Duodenal mucosa (tissue), 2 donors: ENCODE results near the gene BAD.

Experiments used
- H3K27ac ChIP-seq: one replicate; pipeline ENCODE4 v1.7.0; 2013; ENCODE audit warnings: low read depth, low read length
- H3K27me3 ChIP-seq, 2 donors: one replicate each; pipeline ENCODE4 v1.7.0; 2013; ENCODE audit warnings: low read length in 2 of 2, control low read depth in 1 of 2; ENCODE audit not compliant: insufficient read depth in 2 of 2, control insufficient read depth in 1 of 2
- H3K36me3 ChIP-seq, 2 donors: one replicate each; pipeline ENCODE4 v1.7.0; 2013; ENCODE audit warnings: low read length in 2 of 2, control low read depth in 1 of 2; ENCODE audit not compliant: insufficient read depth in 2 of 2, control insufficient read depth in 1 of 2
- H3K4me1 ChIP-seq, 2 donors: one replicate each; pipeline ENCODE4 v1.7.0; 2013; ENCODE audit warnings: low read length in 2 of 2, control low read depth in 1 of 2; ENCODE audit not compliant: insufficient read depth in 2 of 2, control insufficient read depth in 1 of 2
- H3K4me3 ChIP-seq, 2 donors: one replicate each; pipeline ENCODE4 v1.7.0; 2013; ENCODE audit warnings: low read length in 2 of 2, low read depth in 1 of 2
- H3K9ac ChIP-seq, 2 donors: one replicate each; pipeline ENCODE4 v1.7.0; 2013; ENCODE audit warnings: low read length in 2 of 2, low read depth in 1 of 2
- H3K9me3 ChIP-seq, 2 donors: one replicate each; pipeline ENCODE4 v1.7.0; 2013; ENCODE audit warnings: low read length in 2 of 2, control low read depth in 1 of 2; ENCODE audit not compliant: control insufficient read depth in 1 of 2

Gene BAD

DNA sequence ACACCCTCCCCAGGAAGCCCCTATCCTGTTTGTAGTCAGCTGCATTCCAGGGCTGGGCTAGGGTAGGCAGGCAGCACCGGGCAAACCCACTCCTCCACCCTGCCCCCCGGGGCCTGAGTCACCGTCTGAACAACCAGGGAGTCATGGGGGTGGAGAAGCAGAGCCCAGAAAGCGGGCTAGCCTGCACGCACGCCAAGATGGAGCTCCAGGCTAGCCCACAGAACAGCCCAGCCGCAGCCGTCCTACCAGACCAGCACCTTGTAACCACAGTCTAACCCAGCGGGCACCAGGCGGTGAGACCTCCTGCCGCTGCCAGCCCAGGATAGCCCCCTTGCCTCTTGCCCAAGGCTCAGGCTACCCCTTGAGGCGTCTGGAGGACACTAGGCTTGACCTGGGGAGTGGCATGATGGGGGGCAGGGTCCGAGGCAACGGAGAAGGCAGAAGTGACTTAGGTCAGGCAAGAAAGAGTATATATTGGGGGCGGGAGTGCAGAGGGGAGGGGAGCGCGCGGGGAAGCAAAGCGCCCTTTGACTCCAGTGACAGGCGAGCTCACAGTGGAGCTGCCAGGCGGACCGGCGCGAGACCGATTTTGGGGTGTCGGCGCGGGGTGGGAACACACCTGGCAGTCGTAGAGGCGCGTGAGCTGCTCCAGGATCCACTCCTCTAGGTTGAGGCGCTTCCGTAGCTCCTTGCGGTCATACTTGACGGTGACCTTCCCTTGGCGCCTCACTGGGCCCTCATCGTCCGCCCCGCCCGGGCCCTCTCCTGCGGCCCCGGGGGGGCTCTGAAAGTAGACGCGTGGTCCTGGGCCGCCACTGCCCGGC lies 38.5 kb downstream of the BAD start:
- no peaks in the 10 kb centered on the region for H3K27me3 ChIP-seq
- no peaks in the 10 kb centered on the region for H3K9me3 ChIP-seq
- H3K4me1 ChIP-seq, result peaks cover 56 to 74% of the 10 kb centered on the region in 2 donors
- H3K27ac ChIP-seq, result peak overlapping the region; percentile 77
- H3K36me3 ChIP-seq, result peaks cover 0 to 12% of the 10 kb centered on the region in 2 donors
- peak overlapping the region; percentile 91 to 95 for H3K9ac ChIP-seq
- H3K4me3 ChIP-seq, result peak overlapping the region; percentile 94 to 95

DNA sequence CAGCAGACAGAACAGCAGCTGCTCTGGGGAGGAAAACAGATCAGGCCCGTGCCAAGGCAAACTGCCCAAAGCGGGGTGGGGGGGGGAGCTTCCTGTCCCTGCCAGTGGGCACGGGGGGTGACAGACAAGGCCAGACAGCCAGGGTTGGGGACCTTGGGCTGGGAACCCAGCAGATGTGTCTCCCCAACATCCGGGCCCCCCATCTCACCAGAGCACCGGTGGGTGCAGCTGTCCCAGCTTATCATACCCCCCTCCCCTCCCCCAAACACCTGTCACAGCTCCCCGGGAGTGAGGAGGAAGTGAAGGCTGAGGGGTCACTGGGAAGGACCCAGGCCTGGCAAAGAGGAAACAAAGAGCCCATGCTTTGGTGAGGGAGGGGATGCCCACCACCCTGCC lies 39.1 kb downstream of the BAD start:
- Histone ChIP-seq H3K27ac (peak overlapping the region; percentile 77), H3K36me3 (peaks cover 0 to 12% of the 10 kb centered on the region in 2 donors), H3K9me3 (no peaks in the 10 kb centered on the region), H3K4me3 (peak overlapping the region; percentile 94 to 95), H3K4me1 (peaks cover 51 to 71% of the 10 kb centered on the region in 2 donors), H3K9ac (peak overlapping the region; percentile 91 to 95), H3K27me3 (no peaks in the 10 kb centered on the region)

GRCh38 chr11:64244966-64245365 lies 39.5 kb downstream of the BAD start:
- H3K4me3 ChIP-seq, result peak overlapping the region; percentile 94 to 95
- peak overlapping the region; percentile 91 to 95 for H3K9ac ChIP-seq
- peaks cover 0 to 12% of the 10 kb centered on the region in 2 donors for H3K36me3 ChIP-seq
- peak overlapping the region; percentile 77 for H3K27ac ChIP-seq
- H3K9me3 ChIP-seq, result no peaks in the 10 kb centered on the region
- H3K4me1 ChIP-seq, result peaks cover 52 to 72% of the 10 kb centered on the region in 2 donors
- H3K27me3 ChIP-seq, result no peaks in the 10 kb centered on the region

DNA sequence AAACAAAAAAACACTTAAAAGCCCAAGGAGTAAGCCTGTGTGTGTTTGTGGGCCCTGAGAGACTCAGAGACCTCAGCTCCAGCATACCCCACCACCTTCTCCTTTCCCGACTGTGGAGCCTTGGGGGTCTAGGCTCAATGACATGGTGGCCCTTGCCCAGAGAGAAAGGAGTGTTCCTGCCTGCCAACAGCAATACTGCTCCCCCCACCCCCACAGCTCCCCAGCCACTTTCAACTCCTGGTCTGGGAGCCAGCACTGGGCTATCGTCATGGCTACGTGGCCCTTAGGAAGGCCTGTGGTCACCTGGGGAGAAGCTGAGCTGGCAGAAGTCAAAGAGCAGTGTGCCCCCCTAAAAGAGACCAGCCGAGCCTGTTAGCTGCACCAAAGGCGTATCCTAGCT lies 40.4 kb downstream of the BAD start:
- no peak overlapping the region for H3K27ac ChIP-seq
- no peak overlapping the region for H3K4me3 ChIP-seq
- H3K36me3 ChIP-seq, result peaks cover 0 to 12% of the 10 kb centered on the region in 2 donors
- peaks cover 50 to 70% of the 10 kb centered on the region in 2 donors for H3K4me1 ChIP-seq
- no peaks in the 10 kb centered on the region for H3K9me3 ChIP-seq
- no peaks in the 10 kb centered on the region for H3K27me3 ChIP-seq
- no peak overlapping the region for H3K9ac ChIP-seq

- H3K27ac ChIP-seq, result no peak overlapping the region
- H3K4me1 ChIP-seq, result peaks cover 50 to 70% of the 10 kb centered on the region in 2 donors
- H3K9ac ChIP-seq, result peak overlapping the region in 1 of 2 donors; percentile 32
- no peak overlapping the region for H3K4me3 ChIP-seq
- no peaks in the 10 kb centered on the region for H3K9me3 ChIP-seq
- H3K36me3 ChIP-seq, result peaks cover 0 to 12% of the 10 kb centered on the region in 2 donors
- no peaks in the 10 kb centered on the region for H3K27me3 ChIP-seq
These were observed 41.1 kb downstream of the BAD start for GRCh38 chr11:64243236-64243854.

DNA sequence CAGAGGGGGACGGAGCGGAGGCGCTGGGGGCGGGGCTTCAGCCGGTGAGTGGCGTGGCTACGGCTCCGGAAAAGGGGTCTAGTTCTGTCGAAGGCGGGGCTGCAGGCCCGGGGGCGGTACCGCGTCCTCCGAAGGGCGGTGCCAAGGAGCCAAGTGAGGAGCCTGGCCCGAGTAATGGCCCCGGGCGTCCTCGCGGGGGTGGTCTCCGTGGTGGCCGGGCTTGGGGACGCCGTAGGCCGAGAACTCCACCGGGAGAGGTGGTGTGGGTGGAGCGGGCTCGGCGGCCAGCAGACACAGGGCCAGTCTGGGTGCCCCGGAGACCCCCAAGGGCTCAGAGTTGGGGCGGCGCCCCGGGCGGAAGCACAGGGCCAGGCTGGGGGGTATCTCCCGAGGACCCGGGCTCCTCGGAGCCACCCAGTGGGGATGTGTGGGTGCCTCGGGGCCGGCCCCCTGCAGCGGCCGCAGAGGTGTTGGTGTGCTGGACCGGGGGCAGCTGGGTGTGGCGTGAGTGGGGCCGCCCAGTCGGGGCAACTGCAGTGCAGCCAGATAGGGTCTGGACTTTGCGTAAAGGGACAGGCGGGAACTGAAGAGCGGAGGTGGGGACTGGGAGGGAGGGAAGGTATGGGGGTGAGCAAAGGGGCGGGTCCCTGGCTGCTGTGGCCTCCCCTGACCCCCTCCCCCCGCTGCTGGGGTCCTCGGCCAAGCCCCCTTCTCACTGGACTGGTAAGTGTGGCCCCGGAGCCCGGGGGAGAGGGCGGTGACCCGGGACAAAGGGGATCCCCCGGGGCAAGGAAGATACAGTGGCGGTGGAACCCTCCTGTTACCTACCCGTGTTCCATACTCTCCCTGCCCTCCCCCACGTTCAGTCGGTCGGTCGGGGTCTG lies 42.7 kb downstream of the BAD start:
- Histone ChIP-seq H3K9me3 (no peaks in the 10 kb centered on the region), H3K27ac (peak overlapping the region; percentile 99), H3K4me3 (peak overlapping the region; percentile 82 to 84), H3K27me3 (no peaks in the 10 kb centered on the region), H3K36me3 (peaks cover 0 to 17% of the 10 kb centered on the region in 2 donors), H3K4me1 (peaks cover 56 to 67% of the 10 kb centered on the region in 2 donors), H3K9ac (peak overlapping the region; percentile 79 to 94)

- Histone ChIP-seq H3K4me3 (peak overlapping the region; percentile 73 to 75), H3K36me3 (peaks cover 0 to 17% of the 10 kb centered on the region in 2 donors), H3K9me3 (no peaks in the 10 kb centered on the region), H3K27ac (peak overlapping the region; percentile 99), H3K4me1 (peaks cover 56 to 67% of the 10 kb centered on the region in 2 donors), H3K9ac (peak overlapping the region in 1 of 2 donors; percentile 93), H3K27me3 (no peaks in the 10 kb centered on the region)
These were observed 43.3 kb downstream of the BAD start for GRCh38 chr11:64241241-64241490.

- Histone ChIP-seq H3K27ac (peak within 1 kb of the TSS; percentile 99), H3K4me1 (peaks cover 56 to 66% of the 10 kb centered on the region in 2 donors), H3K27me3 (no peaks in the 10 kb centered on the region), H3K4me3 (peak within 1 kb of the TSS; percentile 82 to 84), H3K9me3 (no peaks in the 10 kb centered on the region), H3K9ac (peak within 1 kb of the TSS; percentile 93 to 97), H3K36me3 (peaks cover 0 to 17% of the 10 kb centered on the region in 2 donors)
These were observed 43.8 kb downstream of the BAD start, which contains the start of gene FKBP2 for GRCh38 chr11:64240435-64241240. Gene FKBP2 (plus strand): TSS chr11:64241095. CDS start chr11:64242388, 1,293 bp downstream.

GRCh38 chr11:64239662-64240434 lies 44.6 kb downstream of the BAD start:
- Histone ChIP-seq H3K9ac (peak overlapping the region; percentile 93 to 97), H3K27ac (peak overlapping the region; percentile 99), H3K4me3 (peak overlapping the region; percentile 75 to 79), H3K4me1 (peaks cover 63 to 64% of the 10 kb centered on the region in 2 donors), H3K27me3 (no peaks in the 10 kb centered on the region), H3K9me3 (no peaks in the 10 kb centered on the region), H3K36me3 (peaks cover 0 to 17% of the 10 kb centered on the region in 2 donors)
